Measurements from ENCODE around the gene RTL1. TPM values are rescaled to one million over a fixed set of nuclear protein-coding genes. Genes with fewer than 3 reads are reported as not detected.

The RTL1 gene
- total and polyA plus RNA-seq, 10 of the 15 experiments (the other 5 are each of a cell fraction or from before 2014, with no cell fraction given) = not detected

- TF ChIP-seq ZBTB4 (CRISPR knock-in tag; IDR thresholded peaks at IDR 0.05) (no peak), CBX5 (IDR thresholded peaks at IDR 0.05; ENCODE audit: low read depth) (no peak), ATF2 (IDR thresholded peaks at IDR 0.05; ENCODE audit: low read length) (no peak), DPF2 (IDR thresholded peaks at IDR 0.05) (no peak), E4F1 (IDR thresholded peaks at IDR 0.05; ENCODE audit: borderline replicate concordance, partially characterized antibody) (no peak), RB1 (IDR thresholded peaks at IDR 0.05; ENCODE audit: borderline replicate concordance) (no peak), ZNF687 (IDR thresholded peaks at IDR 0.05) (no peak), NFXL1 (IDR thresholded peaks at IDR 0.05; ENCODE audit: borderline replicate concordance) (no peak), MYB (IDR thresholded peaks at IDR 0.05; ENCODE audit: borderline replicate concordance, low read depth, low read length) (no peak), FOXM1 (IDR thresholded peaks at IDR 0.05; ENCODE audit: low read depth, low read length) (no peak), SRF (IDR thresholded peaks at IDR 0.05; ENCODE audit: low read depth in 2 of 2, low read length in 2 of 2) (no peak)
Measured at GRCh38 chr14:100865682-100866591, 37.6 kb downstream of the RTL1 start (continued).

Data from GM12878 (cell line).